ENCODE results near the gene PRPF6.

The PRPF6 gene

GRCh38 chr20:64038224-64038564 is 57.3 kb downstream of the PRPF6 start:
- no peak for DNase-seq

- DNase-seq, result peak; percentile 73
These were observed 57.8 kb downstream of the PRPF6 start for GRCh38 chr20:64038565-64039292.

GRCh38 chr20:64039293-64040160 is 58.6 kb downstream of the PRPF6 start:
- no peak for DNase-seq

DNA sequence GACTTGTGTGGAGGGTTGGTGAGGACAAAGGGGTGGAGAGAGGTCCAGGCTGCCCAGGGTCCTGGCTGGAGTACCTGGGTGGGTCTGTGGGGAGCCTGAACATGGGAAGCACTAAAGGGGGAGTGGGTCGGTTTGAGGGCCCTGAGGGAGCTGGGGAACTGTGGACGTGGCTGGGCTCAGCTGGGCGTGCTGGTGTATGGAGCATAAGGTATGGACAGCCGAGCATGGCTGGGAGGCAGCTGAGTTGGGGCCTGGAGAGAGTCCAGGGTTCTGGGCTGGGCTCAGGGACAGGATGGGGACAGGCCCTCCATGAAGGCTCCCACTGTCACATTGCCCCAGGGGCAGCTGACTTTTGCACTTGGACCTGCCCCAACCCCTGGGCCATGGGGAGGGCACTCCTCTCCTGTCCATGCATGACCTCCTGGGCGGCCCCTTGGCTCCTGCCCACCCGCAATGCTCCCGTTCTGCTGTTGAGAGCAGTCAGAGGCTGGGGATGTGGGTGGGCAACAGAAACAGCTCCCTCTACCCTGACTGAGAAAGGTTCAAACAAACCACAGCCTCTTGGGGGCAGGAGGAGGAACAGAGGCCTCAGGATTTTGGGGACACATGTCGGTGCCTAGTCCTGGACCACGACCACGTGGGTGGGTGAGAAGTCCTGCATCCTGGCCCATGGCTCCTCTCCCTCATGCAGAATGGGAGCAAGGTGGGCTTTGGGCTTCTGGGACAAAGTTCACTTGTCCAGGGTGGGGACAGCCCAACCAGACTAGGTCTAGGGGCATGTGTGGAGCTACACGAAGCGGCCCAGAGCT is 59.5 kb downstream of the PRPF6 start:
- DNase-seq, result no peak

- no peak for DNase-seq
These were observed 60.3 kb downstream of the PRPF6 start for GRCh38 chr20:64041040-64041780.

DNA sequence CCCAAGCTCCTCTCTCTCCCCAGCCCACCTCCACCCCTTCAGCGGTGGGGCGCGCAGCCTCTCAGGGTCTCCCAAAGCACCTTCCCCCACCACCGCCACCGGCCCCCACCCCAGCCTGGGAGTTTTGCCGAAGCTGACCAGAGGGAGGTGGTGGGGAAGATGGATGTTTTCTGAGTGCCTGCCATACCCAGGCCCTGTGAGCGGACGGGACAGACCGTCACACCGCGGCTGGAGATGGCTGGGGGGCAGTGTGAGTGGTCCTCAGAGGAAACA is 60.8 kb downstream of the PRPF6 start:
- DNase-seq, result no peak

DNA sequence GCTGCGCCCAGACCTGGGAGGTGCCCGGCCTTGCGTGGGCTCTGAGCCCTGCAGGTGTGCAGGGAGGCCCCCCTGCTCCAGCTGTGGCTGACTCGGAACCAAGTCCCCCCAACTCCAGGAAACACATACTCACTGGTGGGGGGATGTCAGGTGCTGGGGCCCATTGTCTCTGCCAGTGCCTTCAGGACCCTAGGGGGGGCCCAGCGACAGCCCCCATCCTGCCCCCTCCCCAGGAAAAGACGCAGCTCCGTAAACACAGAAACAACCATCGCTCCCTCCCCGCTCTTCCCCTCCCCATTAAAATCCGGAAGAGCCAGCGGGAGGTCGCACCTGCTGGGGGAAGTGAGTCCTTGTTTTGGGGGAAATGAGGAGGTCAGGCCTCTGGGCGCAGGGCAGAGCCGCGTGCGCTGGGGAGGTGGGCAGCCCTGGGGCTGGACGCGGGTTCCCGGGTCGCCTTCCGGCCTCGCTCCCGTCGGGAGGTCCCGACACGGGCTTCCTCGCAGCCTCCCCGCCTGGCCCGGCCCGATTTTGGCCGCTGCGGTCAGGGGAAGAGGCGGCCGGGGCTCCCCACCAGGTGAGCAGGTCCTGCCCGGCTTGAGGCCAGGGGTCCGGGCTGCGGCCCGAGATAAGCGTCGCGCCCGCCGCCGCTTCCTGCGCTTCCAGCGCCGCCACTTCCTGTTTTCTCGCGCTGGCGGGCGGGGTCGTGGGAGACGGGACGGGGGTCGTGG is 61.3 kb downstream of the PRPF6 start:
- DNase-seq, result no peak

DNA sequence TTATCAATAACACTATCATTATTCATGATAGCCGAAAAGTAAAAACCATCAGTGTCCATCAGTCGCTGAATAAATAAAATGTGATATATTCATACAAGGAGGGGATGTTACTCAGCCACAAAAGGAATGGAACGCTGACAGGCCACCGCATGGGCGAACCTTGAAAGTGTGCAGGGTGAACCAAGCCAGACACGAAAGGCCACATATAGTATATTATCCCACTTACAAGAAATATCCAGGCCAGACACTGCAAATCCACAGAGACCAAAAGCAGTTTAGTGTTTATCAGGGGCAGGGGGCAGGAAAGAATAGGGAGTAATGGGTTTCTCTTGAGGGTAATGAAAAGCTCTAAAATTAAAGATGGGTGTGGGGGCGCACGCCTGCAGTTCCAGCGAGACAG is 62.8 kb downstream of the PRPF6 start:
- DNase-seq, result no peak

- DNase-seq, result no peak
These were observed 63.7 kb downstream of the PRPF6 start for GRCh38 chr20:64044484-64045247.

- DNase-seq, result no peak
These were observed 64.5 kb downstream of the PRPF6 start for GRCh38 chr20:64045346-64046011.

DNA sequence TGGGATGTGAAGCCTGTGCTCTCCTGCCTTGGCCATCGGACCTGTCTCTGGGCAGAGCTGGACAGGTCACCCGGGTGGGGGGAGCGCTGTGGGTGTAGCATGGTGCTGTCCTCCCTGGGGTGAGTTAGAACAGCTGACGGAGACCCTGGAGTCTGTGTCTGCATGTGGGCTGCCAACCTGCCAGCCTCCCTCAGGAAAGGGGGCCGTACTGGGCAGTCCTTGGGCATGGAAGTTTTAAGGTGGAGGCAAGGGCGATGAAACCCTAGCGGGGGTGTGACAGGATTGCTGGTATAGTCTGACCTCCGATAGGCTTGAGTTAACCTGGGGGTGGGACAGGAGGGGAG is 66.1 kb downstream of the PRPF6 start:
- no peak for DNase-seq

DNA sequence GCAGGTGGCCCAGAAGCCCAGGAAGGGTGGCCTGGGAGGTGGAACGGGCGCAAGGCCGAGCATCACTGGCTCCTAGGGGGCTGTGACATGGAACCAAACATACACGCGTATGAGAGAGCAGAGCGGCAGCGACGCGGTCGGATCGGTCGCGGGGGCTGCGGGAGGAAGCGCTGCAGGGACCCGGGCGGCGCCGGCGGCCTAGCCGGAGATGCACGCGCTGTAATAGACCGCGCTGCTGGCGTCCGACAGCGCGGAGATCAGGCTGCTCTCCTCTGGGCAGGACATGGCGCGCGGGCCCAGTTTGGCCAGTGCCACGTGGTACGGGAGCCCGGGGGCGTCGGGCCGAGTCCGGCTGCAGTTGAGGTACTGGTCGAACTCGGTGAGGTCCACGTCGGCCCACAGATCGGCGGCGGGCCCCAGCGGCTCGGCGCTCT is 67.1 kb downstream of the PRPF6 start:
- DNase-seq, result no peak

DNA sequence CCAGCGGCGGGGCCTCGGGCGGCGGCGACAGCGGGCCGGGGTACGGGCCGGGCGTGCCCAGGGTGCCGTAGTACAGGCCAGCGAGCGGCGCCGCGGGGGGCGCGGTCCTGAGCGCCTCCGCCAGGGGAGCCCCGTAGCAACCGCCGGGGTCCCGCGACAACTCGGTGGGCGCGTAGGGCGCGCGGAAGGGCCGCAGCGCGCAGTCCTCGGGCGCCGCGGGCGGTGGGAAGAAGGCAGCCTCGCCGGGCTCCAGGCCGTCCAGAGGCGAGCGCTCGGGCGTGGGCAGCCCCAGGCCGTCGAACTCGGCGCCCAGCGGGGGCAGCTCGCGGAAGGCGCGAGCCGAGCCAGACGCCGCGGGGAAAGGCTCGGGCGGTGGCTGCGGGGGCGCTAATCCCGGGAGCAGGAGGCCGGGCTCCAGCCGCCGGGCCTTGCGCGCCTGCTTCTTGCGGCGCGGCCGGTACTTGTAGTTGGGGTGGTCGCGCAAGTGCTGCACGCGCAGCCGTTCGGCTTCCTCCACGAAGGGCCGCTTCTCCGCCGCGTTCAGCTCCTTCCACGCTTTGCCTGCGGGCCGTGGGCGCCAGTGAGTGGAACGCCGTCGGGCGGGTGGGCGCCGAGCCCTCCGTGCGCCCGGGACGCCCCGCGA is 67.6 kb downstream of the PRPF6 start:
- no peak for DNase-seq

- no peak for DNase-seq
These were observed 68.3 kb downstream of the PRPF6 start, which contains the start of gene SOX18 for GRCh38 chr20:64049060-64049877. Gene SOX18 (minus strand): TSS chr20:64049639. CDS start chr20:64049516, 123 bp downstream.

GRCh38 chr20:64049878-64050260 is 68.9 kb downstream of the PRPF6 start:
- no peak for DNase-seq

DNA sequence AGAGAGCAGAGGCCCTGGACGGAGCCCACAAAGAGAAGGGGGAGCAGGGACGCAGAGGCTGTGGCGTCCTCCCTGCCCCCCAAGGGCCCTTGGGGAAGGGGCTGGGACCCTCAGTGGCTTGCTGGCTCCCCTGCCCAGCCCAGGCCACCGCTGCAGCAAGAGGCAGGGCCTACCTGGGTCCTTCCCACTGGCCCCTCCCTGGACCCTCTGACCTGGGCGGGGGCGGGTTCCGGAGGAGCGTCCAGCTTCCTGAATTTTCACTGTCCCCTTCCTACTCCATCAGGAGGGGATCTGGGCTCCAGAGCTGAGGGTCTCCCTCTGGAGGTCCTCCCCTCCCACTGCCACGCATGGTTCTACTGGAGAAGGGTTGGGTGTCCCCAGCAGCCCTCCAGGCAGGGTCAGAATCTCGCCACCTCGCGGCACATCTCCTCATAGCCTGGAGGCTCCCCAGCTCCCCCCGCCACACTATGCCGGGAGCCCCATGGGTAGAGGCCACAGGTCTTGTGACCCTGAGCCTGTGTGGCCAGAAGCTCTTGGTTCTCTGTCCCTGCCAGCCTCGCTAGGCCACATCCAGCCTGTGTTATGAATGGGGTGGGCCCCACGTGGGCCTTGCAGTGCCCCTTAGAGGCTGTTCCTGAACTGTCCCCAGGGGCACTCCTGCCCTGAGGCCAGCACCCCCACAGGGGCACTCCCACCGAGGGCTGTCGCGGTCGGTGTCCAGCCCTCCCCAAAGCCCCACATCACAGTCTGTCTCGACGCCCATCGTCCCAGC is 69.5 kb downstream of the PRPF6 start:
- no peak for DNase-seq

DNA sequence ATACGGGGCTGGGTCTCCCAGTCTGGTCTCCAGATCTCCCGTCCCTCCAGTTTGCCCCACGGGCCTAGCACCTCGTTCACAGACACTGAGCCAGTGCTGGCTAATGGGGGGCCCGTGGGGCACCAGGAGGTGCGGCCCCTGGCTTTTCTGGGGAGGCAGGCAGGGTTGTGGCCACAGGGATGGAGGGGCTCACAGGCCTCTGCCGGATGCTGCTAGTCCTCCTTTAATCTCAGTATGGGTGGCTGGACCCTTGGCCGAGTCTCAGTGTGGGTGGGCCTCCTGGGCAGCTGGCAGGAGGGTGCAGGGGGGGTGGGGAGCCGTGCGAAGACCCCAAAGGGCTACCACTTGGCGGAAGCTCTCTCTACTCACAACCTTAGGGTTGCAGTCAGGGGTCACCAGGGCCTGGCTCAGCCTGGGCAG is 70.1 kb downstream of the PRPF6 start:
- DNase-seq, result no peak

DNA sequence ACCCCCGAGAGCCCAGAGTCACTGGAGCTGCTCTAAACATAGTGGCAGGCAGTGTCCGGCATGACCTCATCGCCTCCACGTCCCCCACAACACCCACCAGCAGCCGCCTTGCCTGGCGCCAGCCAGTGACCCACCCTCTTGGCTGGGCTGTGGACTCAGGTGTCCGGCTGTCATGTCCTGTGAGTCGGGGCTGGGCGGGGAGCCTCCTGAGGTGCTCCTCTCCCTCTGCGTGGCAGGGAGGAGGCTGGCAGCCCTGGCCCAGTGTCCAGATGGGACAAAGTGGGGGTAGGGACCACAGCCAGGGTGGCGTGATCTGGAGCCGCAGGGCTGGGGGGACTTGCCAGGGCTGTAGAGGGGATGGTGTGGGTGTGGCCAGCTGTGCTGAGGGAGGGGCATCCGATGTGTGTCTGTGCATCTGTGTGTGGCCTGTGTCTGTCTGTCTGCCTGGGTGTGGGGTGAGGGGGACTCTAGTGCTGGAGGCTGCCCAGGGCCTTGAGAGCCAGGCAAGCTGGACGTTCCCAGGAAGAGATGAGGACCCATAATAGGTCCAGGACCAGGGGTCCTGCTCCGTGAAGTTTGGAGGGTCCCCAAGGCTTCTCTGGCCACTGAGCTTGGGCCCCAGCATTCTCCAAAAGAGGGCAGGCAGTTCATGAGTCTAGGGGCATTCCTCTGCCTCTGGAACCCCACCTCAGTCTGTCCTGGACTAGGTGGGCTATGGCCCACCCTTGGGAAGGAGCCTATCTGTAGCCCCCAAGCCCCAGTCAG is 70.8 kb downstream of the PRPF6 start:
- no peak for DNase-seq

Data from CD4-positive, alpha-beta T cell treated with Interferon gamma for 1 hour (primary cell).